Upper lobe of left lung (tissue), 6 donors: ENCODE data around the gene DMGDH. TPM values are rescaled to one million over a fixed set of nuclear protein-coding genes. Genes with fewer than 3 reads are reported as not detected.

ENCODE experiments used
- ATAC-seq, 2 donors: fragments of 200-7000 bp; cut with Tn5 transposase; one replicate each; pipeline ENCODE4 v1.9.1; 2022; ENCODE audit warnings: mild to moderate bottlenecking in 2 of 2, moderate library complexity in 2 of 2; ENCODE audit not compliant: low FRiP score in 2 of 2
- DNase-seq, 2 donors: peaks; one replicate each; pipeline ENCODE4 v3.0.0-alpha.2; 2019 to 2020
- H3K27ac ChIP-seq, 4 donors: fragments of 200-600 bp; sonication (generic); one replicate each; pipeline ENCODE4 v1.5.1; 2016 to 2019
- H3K27me3 ChIP-seq, 4 donors: fragments of 200-600 bp; sonication (generic); one replicate each; pipeline ENCODE4 v1.5.1; 2017 to 2019
- H3K36me3 ChIP-seq, 4 donors: fragments of 200-600 bp; sonication (generic); one replicate each; pipeline ENCODE4 v1.5.1; 2016 to 2019
- H3K4me1 ChIP-seq, 4 donors: fragments of 200-600 bp; sonication (generic); one replicate each; pipeline ENCODE4 v1.5.1; 2018 to 2019
- H3K4me3 ChIP-seq, 4 donors: fragments of 200-600 bp; sonication (generic); one replicate each; pipeline ENCODE4 v1.5.1; 2017 to 2019; ENCODE audit warnings: mild to moderate bottlenecking in 2 of 4, moderate library complexity in 1 of 4
- H3K9me3 ChIP-seq, 4 donors: fragments of 200-600 bp; sonication (generic); one replicate each; pipeline ENCODE4 v1.5.1; 2018 to 2019
- CTCF ChIP-seq, 6 experiments: fragments of 450-650 bp in 4 of 6; fragments of 200-600 bp in 2 of 6; sonication (generic) in 2 of 6; IDR thresholded peaks; one replicate each; pipeline ENCODE4 v1.5.1; 2016 to 2019; ENCODE audit warnings: antibody characterized with exemption in 6 of 6
- EP300 ChIP-seq, 4 donors: sonication (generic); formaldehyde crosslinking; IDR thresholded peaks; one replicate each; pipeline ENCODE4 v1.5.1; 2017; ENCODE audit warnings: antibody characterized with exemption in 4 of 4, control low read depth in 2 of 4
- POLR2A ChIP-seq, 4 donors: fragments of 450-650 bp; IDR thresholded peaks; one replicate each; pipeline ENCODE4 v1.5.1; 2016 to 2017; ENCODE audit warnings: antibody characterized with exemption in 4 of 4, mild to moderate bottlenecking in 2 of 4
- POLR2AphosphoS5 ChIP-seq, 2 donors: sonication (generic); formaldehyde crosslinking; IDR thresholded peaks; one replicate each; pipeline ENCODE4 v1.5.1; 2017; ENCODE audit warnings: antibody characterized with exemption in 2 of 2
- WGBS, 2 donors: methylation state at CpG; one replicate each; pipeline ENCODE4 v1.1.5; 2017 to 2018; 5-methylcytosine and 5-hydroxymethylcytosine counted together
- total RNA-seq, 6 donors: library from RNA; depleted of rRNA in 4 of 6; stranded (reverse); fragments of >200 nt in 4 of 6; gene quantifications; one replicate each; pipeline versions ENCODE4 v1.1.0 to v1.2.1, GENCODE V29; 2016 to 2021
- donor health status: DM: no; HTN: no; CAD: no; lungs with moderate emphysema.
- donor health status: DM: no; HTN: yes; CAD: no; lungs with severe emphysema.

The DMGDH gene
- total RNA-seq, 6 donors from 2014 or later: 0.46 to 1.3 (median 1.1) TPM

GRCh38 chr5:79014631-79015030, 54.8 kb downstream of the DMGDH start:
- no peak overlapping the region for H3K4me3 ChIP-seq
- 71 to 83% methylated on average over 2 of the region's 2 CpGs for WGBS, 2 donors
- H3K36me3 ChIP-seq: no peaks in the 10 kb centered on the region
- no peak for TF ChIP-seq POLR2A (IDR thresholded peaks at IDR 0.05)
- TF ChIP-seq CTCF (IDR thresholded peaks at IDR 0.05): no peak
- no peak for TF ChIP-seq POLR2AphosphoS5 (IDR thresholded peaks at IDR 0.05)
- no peak for TF ChIP-seq EP300 (IDR thresholded peaks at IDR 0.05)
- H3K27ac ChIP-seq: no peak overlapping the region
- peaks cover 0 to 6% (median 0%) of the 10 kb centered on the region in 4 donors for H3K9me3 ChIP-seq
- H3K27me3 ChIP-seq: no peaks in the 10 kb centered on the region
- no peaks in the 10 kb centered on the region for H3K4me1 ChIP-seq
- DNase-seq: no peak
- ATAC-seq: no peak

GRCh38 chr5:79011869-79012268, 57.6 kb downstream of the DMGDH start:
- TF ChIP-seq EP300 (IDR thresholded peaks at IDR 0.05) (no peak), CTCF (IDR thresholded peaks at IDR 0.05) (no peak), POLR2AphosphoS5 (IDR thresholded peaks at IDR 0.05) (no peak), POLR2A (IDR thresholded peaks at IDR 0.05) (no peak)

DNA sequence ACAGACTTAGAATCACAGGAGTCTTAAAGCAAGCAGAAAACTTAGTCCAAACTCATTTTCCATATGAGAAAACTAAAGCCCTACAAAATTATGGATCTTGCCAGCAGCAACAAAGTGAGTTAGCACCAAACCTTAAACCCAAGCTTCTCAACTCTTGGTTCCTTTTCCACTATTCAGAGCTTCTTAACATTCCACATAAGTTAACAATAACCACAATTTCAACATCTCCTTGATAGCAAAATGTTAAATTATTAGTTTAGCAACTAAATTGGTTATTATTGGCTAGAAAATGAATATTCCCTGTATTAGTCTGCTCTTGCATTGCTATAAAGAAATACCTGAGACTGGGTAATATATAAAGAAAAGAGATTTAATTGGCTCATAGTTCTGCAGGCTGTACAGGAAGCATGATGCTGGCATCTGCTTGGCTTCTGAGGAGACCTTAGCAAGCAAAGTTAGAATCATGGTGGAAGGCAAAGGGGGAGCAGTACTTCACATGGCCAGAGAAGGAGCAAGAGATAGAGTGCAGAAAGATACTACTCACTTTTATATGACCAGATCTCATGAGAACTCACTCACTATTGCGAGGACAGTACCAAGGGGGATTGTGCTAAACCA, 58.1 kb downstream of the DMGDH start:
- WGBS, 2 donors: 73 to 95% methylated on average over 1 of the region's 1 CpG
- TF ChIP-seq POLR2A (IDR thresholded peaks at IDR 0.05): no peak
- TF ChIP-seq CTCF (IDR thresholded peaks at IDR 0.05): no peak
- no peak for TF ChIP-seq POLR2AphosphoS5 (IDR thresholded peaks at IDR 0.05)
- no peak for TF ChIP-seq EP300 (IDR thresholded peaks at IDR 0.05)
- no peak overlapping the region for H3K27ac ChIP-seq
- H3K27me3 ChIP-seq: no peaks in the 10 kb centered on the region
- ATAC-seq (no peak), DNase-seq (no peak)
- no peaks in the 10 kb centered on the region for H3K4me1 ChIP-seq
- peaks cover 0 to 6% (median 0%) of the 10 kb centered on the region in 4 donors for H3K9me3 ChIP-seq
- H3K36me3 ChIP-seq: no peaks in the 10 kb centered on the region
- no peak overlapping the region for H3K4me3 ChIP-seq

More at GRCh38 chr5:79011869-79012268, 57.6 kb downstream of the DMGDH start:
- H3K27ac ChIP-seq: no peak overlapping the region
- DNase-seq (no peak), ATAC-seq (no peak)
- H3K4me1 ChIP-seq: no peaks in the 10 kb centered on the region
- H3K36me3 ChIP-seq: no peaks in the 10 kb centered on the region
- peaks cover 0 to 6% (median 0%) of the 10 kb centered on the region in 4 donors for H3K9me3 ChIP-seq
- H3K27me3 ChIP-seq: no peaks in the 10 kb centered on the region
- H3K4me3 ChIP-seq: no peak overlapping the region

GRCh38 chr5:79008362-79008761, 61.1 kb downstream of the DMGDH start:
- TF ChIP-seq EP300 (IDR thresholded peaks at IDR 0.05): no peak
- no peak for TF ChIP-seq POLR2A (IDR thresholded peaks at IDR 0.05)
- TF ChIP-seq POLR2AphosphoS5 (IDR thresholded peaks at IDR 0.05): no peak
- no peak for TF ChIP-seq CTCF (IDR thresholded peaks at IDR 0.05)
- no peaks in the 10 kb centered on the region for H3K27me3 ChIP-seq
- 59 to 98% methylated on average over 3 of the region's 3 CpGs for WGBS, 2 donors
- DNase-seq (no peak), ATAC-seq (no peak)
- H3K4me3 ChIP-seq: no peak overlapping the region
- no peaks in the 10 kb centered on the region for H3K4me1 ChIP-seq
- H3K9me3 ChIP-seq: peaks cover 0 to 6% (median 0%) of the 10 kb centered on the region in 4 donors
- no peaks in the 10 kb centered on the region for H3K36me3 ChIP-seq
- no peak overlapping the region for H3K27ac ChIP-seq

DNA sequence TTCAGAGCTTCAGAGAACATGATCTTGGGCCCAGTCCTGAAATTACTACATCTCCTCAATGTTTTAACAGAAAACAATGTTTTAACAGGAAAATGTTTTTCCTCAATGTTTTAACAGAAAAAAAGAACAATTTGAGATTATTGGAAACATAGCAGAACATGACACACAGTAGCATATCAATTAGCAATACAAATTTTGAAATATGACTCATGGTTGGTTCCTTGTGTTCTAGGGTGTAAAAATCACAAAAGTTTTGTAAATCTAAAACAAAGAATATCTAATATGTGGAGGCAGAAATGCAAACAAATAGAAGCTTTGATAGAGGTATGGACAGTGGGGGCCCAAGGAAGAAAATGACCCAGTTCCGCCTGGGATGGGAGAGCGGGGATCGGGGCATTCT, 61.6 kb downstream of the DMGDH start:
- whole genome bisulfite sequencing, 2 donors: 72 to 100% methylated on average over 3 of the region's 3 CpGs
- no peaks in the 10 kb centered on the region for H3K4me1 ChIP-seq
- no peaks in the 10 kb centered on the region for H3K27me3 ChIP-seq
- H3K27ac ChIP-seq: no peak overlapping the region
- no peak overlapping the region for H3K4me3 ChIP-seq
- H3K36me3 ChIP-seq: no peaks in the 10 kb centered on the region
- ATAC-seq: no peak
- no peak for DNase-seq
- no peak for TF ChIP-seq CTCF (IDR thresholded peaks at IDR 0.05)
- TF ChIP-seq EP300 (IDR thresholded peaks at IDR 0.05): no peak
- no peak for TF ChIP-seq POLR2A (IDR thresholded peaks at IDR 0.05)
- TF ChIP-seq POLR2AphosphoS5 (IDR thresholded peaks at IDR 0.05): no peak
- peaks cover 0 to 2% (median 0%) of the 10 kb centered on the region in 4 donors for H3K9me3 ChIP-seq
